Hypothalamus (tissue), 51 donors: ENCODE results near the gene THAP12.
A peak's percentile ranks its signal among the peaks of the same experiment; 100 is the strongest.
"Not testable (repeated sequence)": the region's sequence is repeated elsewhere in the genome, so short reads cannot be mapped to it uniquely, and the experiment has no call there.

Experiments
- DNase-seq, 51 donors: peaks; one replicate each; lab custom pipeline; 2025; lab: John Stamatoyannopoulos, UW

The THAP12 gene

GRCh38 chr11:76380977-76381719, at the start of gene THAP12, which contains the start of gene GVQW3:
Gene THAP12 (minus strand): TSS chr11:76381132. CDS start chr11:76380836, 296 bp downstream.
Gene GVQW3 (plus strand): TSS chr11:76381323. CDS start chr11:76381829, 506 bp downstream.
- peak; percentile 66 to 100 (median 95) for DNase-seq

GRCh38 chr11:76426660-76427059, 45.7 kb upstream of the THAP12 start:
- no peak for DNase-seq

- DNase-seq, result no peak
These were observed 44.0 kb upstream of the THAP12 start for GRCh38 chr11:76424891-76425290.

- DNase-seq, result no peak
These were observed 43.4 kb upstream of the THAP12 start for GRCh38 chr11:76424379-76424778.

DNA sequence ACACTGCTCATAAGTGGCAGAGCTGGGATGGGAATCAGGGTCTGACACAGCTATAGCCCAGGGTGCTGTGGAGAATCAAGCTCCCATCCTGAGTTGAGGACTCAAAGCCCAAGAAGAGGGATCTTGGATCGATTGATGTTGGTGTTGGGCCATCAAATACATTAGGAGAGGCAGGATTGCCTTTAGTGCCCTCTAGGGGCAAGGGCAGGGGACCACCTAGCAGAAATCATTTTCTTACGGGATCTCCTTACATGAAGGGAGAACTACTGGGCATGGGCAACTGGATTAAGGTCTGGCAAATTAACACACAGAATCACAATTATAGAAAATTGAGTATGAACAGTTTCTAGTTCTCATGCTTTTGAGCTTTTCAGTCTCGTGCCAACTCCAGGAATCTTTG, 39.0 kb upstream of the THAP12 start:
- no peak for DNase-seq

DNA sequence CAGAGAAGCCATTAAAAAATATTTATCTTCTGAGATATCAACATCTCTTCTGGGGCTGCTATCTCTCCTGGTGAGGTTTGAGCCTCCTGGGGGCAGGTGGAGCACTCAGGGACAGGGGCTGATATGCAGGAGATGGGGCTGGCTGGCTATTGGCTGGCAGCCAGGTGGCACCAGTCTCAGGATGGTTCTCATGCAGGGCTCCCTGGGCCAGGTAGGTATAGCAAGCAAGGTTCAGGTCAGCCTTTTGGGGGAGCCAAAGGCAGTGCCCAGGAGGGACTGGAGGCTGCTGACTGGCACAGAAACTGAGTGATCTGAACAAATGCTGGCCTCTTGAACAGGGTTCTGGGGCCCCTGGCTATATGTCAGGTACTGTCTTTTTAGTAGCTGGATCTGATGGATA, 34.1 kb upstream of the THAP12 start:
- DNase-seq, result no peak

DNA sequence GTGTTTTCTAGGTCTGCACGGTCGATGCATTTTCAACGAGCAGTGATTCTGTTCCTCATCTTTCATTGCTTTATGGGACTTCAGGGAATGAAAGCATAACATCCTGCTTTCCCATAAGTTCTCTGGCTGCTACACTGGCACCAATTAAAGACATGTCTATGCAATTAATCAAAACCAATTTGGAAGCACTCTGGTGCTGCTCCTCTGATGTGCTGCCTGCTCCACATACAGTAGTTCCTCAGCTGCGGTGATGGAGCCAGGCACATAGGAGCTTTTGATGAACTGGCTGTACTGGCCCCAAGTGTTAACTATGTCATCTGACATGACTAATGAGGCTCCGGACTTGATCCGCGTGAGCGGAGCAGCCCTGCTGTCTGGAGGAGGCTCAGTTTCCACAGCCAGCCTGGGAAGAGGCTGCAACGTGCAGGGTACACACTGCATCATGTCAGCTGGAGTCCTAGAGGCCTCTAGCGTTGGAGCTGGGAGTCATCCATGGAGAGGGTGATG, 30.0 kb upstream of the THAP12 start:
- no peak for DNase-seq

DNA sequence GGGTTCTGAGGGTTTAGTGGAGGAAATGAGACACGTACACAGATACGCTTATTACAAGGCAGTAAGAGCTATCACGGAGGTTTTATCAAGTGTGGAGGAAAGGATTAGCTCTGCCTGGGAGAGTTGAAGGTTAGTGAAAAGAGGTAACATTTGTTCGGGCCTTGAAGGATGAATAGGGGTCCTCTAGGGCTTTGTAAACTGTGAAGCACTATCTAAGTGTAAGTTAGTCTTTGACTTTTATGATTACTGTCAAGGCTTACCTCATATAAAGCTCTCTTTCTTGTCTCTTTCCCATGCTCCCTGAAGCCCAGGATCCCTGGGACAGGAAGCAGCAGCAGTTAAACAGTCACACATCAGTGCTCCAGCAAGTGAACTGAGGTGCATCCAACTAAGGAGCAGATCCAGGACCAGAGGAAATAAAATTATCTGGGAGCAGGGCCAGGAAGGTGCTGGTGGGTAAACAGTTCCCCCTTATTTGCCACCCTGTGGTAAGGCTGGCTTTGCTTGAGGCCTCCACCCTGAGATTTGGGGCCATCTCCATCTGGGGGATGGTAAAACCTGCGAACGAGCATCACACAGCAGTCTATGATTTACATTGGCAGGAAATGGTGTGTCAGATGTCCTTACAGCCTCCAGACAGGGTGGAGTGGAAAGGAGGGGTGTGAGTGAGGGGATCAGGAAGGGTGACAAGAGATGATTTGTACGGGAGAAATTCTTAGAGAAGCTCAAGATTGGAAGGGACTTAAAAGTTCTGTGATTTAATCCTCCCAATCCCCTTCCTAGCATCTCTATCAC, 27.4 kb upstream of the THAP12 start:
- no peak for DNase-seq

GRCh38 chr11:76406359-76406758, 25.4 kb upstream of the THAP12 start:
- DNase-seq, result no peak

- DNase-seq, result not testable (repeated sequence)
These were observed 20.6 kb upstream of the THAP12 start for GRCh38 chr11:76401484-76401883.

DNA sequence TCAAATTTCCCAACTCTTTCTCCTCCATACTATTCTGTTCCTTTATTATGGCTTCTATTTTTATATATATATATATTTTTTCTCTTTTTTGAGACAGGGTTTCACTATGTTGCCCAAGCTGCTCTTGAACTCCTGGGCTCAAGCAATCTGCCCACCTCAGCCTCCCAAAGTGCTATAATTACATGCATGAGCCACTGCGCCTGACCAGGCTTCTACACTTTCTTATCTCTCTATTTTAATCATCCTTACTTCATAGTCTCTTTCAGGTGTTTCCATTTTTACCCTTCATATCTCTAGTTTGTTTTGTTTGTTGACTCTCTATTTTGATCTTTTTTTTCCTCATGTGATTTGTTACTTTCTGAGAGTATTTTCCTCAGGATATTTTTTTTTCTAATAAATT, 20.0 kb upstream of the THAP12 start:
- no peak for DNase-seq

GRCh38 chr11:76397383-76397782, 16.5 kb upstream of the THAP12 start:
- no peak for DNase-seq

DNA sequence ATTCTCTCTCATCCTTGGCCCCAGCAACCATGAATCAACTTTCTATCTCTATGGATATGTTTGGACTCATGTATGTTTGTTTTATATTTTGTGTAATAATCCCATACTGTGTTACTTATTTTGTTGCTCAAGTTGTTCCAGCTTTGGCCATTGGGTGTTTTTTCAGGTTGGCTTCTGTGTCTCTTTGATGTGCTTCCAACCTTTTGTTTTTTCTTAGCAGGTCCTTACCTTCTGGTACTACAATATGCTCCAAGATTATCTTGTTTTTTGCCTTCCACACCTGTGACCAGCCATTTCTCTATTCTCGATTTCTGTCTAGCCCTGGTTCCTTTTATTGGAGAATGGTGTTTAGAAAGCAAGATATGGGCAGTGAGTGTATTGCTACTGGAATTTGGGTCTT, 14.4 kb upstream of the THAP12 start:
- no peak for DNase-seq

GRCh38 chr11:76394411-76394810, 13.5 kb upstream of the THAP12 start:
- DNase-seq, result no peak

GRCh38 chr11:76392870-76393269, 11.9 kb upstream of the THAP12 start:
- no peak for DNase-seq

GRCh38 chr11:76391811-76392475, 11.0 kb upstream of the THAP12 start:
- DNase-seq, result no peak

- DNase-seq, result no peak
These were observed 10.1 kb upstream of the THAP12 start for GRCh38 chr11:76391021-76391420.

DNA sequence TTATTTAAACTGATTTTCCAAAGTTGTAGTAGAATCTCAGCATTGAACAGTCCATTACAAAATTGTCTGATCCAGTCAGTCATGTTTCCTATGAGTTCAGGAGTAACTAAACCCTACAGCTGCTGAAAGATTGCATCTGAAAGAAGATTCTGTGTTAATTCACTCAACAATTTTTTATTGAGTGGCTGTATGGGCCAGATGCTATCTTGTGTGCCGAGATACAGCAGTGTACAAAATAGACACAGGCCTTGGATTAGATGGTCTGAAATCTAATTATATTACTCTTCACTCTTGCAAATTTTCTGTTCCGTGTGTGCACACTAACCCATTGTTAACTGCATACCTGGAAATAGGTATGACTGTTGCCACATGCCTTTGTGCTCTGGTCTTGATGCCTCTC, 7.5 kb upstream of the THAP12 start:
- DNase-seq, result no peak

- DNase-seq, result no peak
These were observed 5.0 kb upstream of the THAP12 start for GRCh38 chr11:76385903-76386302.

- DNase-seq, result no peak
These were observed 1.3 kb upstream of the THAP12 start for GRCh38 chr11:76382209-76382608.
